K562 (cell line): Measurements from ENCODE around the gene GALNT16. TPM values are rescaled to one million over a fixed set of nuclear protein-coding genes. Genes with fewer than 3 reads are reported as not detected.

Experiments
- BDP1 ChIP-seq: IDR thresholded peaks from 3 replicates; pipeline ENCODE4 v1.6.1; 2011; ENCODE audit not compliant: insufficient read length, insufficient read depth
- DNMT1 ChIP-seq: fragments of 450-650 bp; IDR thresholded peaks from 2 replicates; pipeline ENCODE4 v1.6.1; 2016; ENCODE audit warnings: antibody characterized with exemption, mild to moderate bottlenecking
- ELF4 ChIP-seq: fragments of 450-650 bp; formaldehyde crosslinking; IDR thresholded peaks from 2 replicates; pipeline ENCODE4 v1.4.0; 2022; ENCODE audit warnings: missing genetic modification characterization
- HDAC1 ChIP-seq, 2 experiments: fragments of 450-650 bp; IDR thresholded peaks; 2 replicates each; pipeline ENCODE4 v1.6.1; 2016 to 2017; ENCODE audit warnings: inconsistent platforms in 1 of 2, mild to moderate bottlenecking in 1 of 2, moderate library complexity in 1 of 2
- KDM1A ChIP-seq, 2 experiments: fragments of 450-650 bp; IDR thresholded peaks; 2 replicates each; pipeline ENCODE4 v1.6.1; 2016; ENCODE audit warnings: mild to moderate bottlenecking in 2 of 2
- KLF13 ChIP-seq: fragments of 450-650 bp; IDR thresholded peaks from 2 replicates; pipeline ENCODE4 v1.6.1; 2016; ENCODE audit warnings: missing genetic modification characterization, low read depth, mild to moderate bottlenecking, missing compliant biosample characterization, moderate library complexity, borderline replicate concordance
- NCOA2 ChIP-seq, 2 experiments: fragments of 450-650 bp; IDR thresholded peaks; 2 replicates each; pipeline ENCODE4 v1.6.1; 2018; ENCODE audit warnings: mild to moderate bottlenecking in 2 of 2, moderate library complexity in 1 of 2; ENCODE audit not compliant: partially characterized antibody in 2 of 2
- PHB2 ChIP-seq: fragments of 450-650 bp; IDR thresholded peaks from 2 replicates; pipeline ENCODE4 v1.6.1; 2017; ENCODE audit warnings: low read depth
- PML ChIP-seq: IDR thresholded peaks from 2 replicates; pipeline ENCODE4 v1.6.1; 2012; ENCODE audit warnings: low read length, inconsistent platforms
- RBBP5 ChIP-seq: fragments of 200-600 bp; sonication (generic); IDR thresholded peaks from 2 replicates; pipeline ENCODE4 v1.6.1; 2012; ENCODE audit warnings: borderline replicate concordance, mild to moderate bottlenecking, low read length, control low read depth, inconsistent platforms; ENCODE audit not compliant: insufficient read depth, poor library complexity, severe bottlenecking
- RBM15 ChIP-seq: fragments of 200-400 bp; formaldehyde crosslinking; IDR thresholded peaks from 2 replicates; pipeline ENCODE4 v1.6.1; 2018; ENCODE audit warnings: mild to moderate bottlenecking, low read length, moderate library complexity; ENCODE audit not compliant: insufficient read depth
- RBM34 ChIP-seq: fragments of 200-400 bp; formaldehyde crosslinking; IDR thresholded peaks from 2 replicates; pipeline ENCODE4 v1.6.1; 2018; ENCODE audit warnings: low read length, borderline replicate concordance; ENCODE audit not compliant: insufficient read depth
- RUNX1 ChIP-seq: sonication (generic); IDR thresholded peaks from 2 replicates; pipeline ENCODE4 v1.6.1; 2016; ENCODE audit warnings: antibody characterized with exemption, low read depth
- SAFB ChIP-seq: fragments of 200-400 bp; formaldehyde crosslinking; IDR thresholded peaks from 2 replicates; pipeline ENCODE4 v1.6.1; 2017; ENCODE audit warnings: low read depth, low read length, borderline replicate concordance
- TEAD2 ChIP-seq: fragments of 450-650 bp; IDR thresholded peaks from 2 replicates; pipeline ENCODE4 v1.6.1; 2016; ENCODE audit warnings: missing genetic modification characterization, control low read depth, missing compliant biosample characterization
- ZFPM2 ChIP-seq: fragments of 250-450 bp; sonication (Bioruptor Pico); IDR thresholded peaks from 2 replicates; pipeline ENCODE4 v1.5.1; 2022; ENCODE audit warnings: mild to moderate bottlenecking
- ZNF445 ChIP-seq: fragments of 250-450 bp; sonication (Bioruptor Pico); IDR thresholded peaks from 2 replicates; pipeline ENCODE4 v1.4.0; 2020; ENCODE audit warnings: low read depth, mild to moderate bottlenecking, moderate library complexity
- ZNF699 ChIP-seq: fragments of 250-450 bp; sonication (Bioruptor Pico); IDR thresholded peaks from 2 replicates; pipeline ENCODE4 v1.8.0; 2021; ENCODE audit warnings: mild to moderate bottlenecking, moderate library complexity; ENCODE audit not compliant: insufficient replicate concordance
- ZNF785 ChIP-seq: fragments of 250-450 bp; sonication (Bioruptor Pico); IDR thresholded peaks from 2 replicates; pipeline ENCODE4 v1.4.0; 2020; ENCODE audit warnings: mild to moderate bottlenecking
- polyA plus RNA-seq, 8 experiments: library from polyadenylated mRNA; depleted of rRNA in 4 of 8; stranded (reverse) in 5 of 8; unstranded in 3 of 8; fragments of >200 nt; fragmentation: Nextera tagmentation in 2 of 8; fragmentation: Illumina TruSeq in 1 of 8; extraction: Ambion mirVana in 2 of 8; extraction: Trizol in 1 of 8; gene quantifications; 2 replicates each; pipeline versions ENCODE4 v1.2.1 to v1.2.3, GENCODE V29; 2011 to 2014; ENCODE audit warnings: inconsistent platforms in 1 of 8, missing spikeins in 1 of 8
- total RNA-seq, 7 experiments: library from RNA; depleted of rRNA in 6 of 7; stranded (reverse); fragments of >200 nt in 6 of 7; fragmentation: Illumina TruSeq in 2 of 7; extraction: Trizol in 2 of 7; gene quantifications; 2 replicates each; pipeline versions ENCODE4 v1.2.1 to v1.2.3, GENCODE V29; 2011 to 2021; ENCODE audit warnings: low replicate concordance in 1 of 7
- TF ChIP-seq, protein P1 (sequence below): fragments of 450-650 bp; formaldehyde crosslinking; IDR thresholded peaks from 2 replicates; pipeline ENCODE4 v1.4.0; 2022; ENCODE audit warnings: missing genetic modification characterization
- TF ChIP-seq, protein P2 (sequence below): sonication (generic); formaldehyde crosslinking; IDR thresholded peaks from 2 replicates; pipeline ENCODE4 v1.9.0; 2022; ENCODE audit warnings: mild to moderate bottlenecking, missing genetic modification reagents
- TF ChIP-seq, protein P3 (sequence below): fragments of 450-650 bp; IDR thresholded peaks from 2 replicates; pipeline ENCODE4 v1.6.1; 2016; ENCODE audit warnings: borderline replicate concordance
- TF ChIP-seq, protein P4 (sequence below), 3 experiments: fragments of 200-800 bp in 1 of 3; sonication (Bioruptor generic) in 1 of 3; sonication (generic) in 1 of 3; formaldehyde crosslinking in 1 of 3; IDR thresholded peaks; 2 replicates each; pipeline versions ENCODE4 v1.6.1 to v1.8.0; 2016 to 2022; ENCODE audit warnings: mild to moderate bottlenecking in 2 of 3, missing compliant biosample characterization in 2 of 3, missing genetic modification characterization in 2 of 3, missing genetic modification reagents in 1 of 3

Gene GALNT16
- total and polyA plus RNA-seq, 9 of the 15 experiments (the other 6 are each of a cell fraction or from before 2014, with no cell fraction given) = not detected

DNA sequence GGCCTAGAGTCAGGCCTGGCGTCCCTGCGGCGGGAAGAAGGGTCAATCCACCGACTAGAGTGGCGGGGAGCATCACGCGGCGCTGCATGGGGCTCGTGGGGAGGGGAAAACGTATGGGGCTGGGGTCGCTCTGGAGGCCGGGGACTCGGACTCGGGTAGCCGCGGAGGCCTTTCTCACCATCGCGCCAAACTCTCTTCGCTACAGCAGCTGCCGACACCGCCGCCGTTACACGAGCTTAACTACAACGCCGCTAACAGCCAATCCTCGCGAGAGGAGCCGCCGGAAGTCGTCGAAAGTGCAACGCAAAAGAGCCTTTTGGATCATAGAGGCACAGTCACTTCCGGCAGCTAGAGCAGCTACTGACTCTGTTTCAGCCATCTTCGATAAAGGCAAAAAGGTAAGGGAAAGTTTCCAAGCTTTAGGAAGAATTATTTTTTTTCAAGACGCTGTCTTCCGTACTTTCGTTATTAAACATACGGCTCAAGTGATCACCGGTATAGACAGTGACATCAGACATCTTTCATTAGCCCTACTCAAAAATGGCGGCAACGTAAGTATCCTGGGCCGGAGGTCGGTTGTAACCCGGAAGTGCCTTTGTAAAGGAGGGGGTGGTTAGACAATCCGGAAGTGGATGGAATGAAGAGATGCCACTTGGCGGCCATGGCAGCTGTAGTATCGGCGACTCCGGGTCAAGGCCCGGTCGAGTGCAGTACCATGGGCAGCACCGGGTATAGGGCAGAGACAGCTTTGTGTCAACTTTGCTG is 138.3 kb downstream of the GALNT16 start, which contains the start of the genes ERH and SLC39A9 (continued):
- no peak; the same call in 1 of the 2 replicates for TF ChIP-seq PML
- TF ChIP-seq, protein P1, sequence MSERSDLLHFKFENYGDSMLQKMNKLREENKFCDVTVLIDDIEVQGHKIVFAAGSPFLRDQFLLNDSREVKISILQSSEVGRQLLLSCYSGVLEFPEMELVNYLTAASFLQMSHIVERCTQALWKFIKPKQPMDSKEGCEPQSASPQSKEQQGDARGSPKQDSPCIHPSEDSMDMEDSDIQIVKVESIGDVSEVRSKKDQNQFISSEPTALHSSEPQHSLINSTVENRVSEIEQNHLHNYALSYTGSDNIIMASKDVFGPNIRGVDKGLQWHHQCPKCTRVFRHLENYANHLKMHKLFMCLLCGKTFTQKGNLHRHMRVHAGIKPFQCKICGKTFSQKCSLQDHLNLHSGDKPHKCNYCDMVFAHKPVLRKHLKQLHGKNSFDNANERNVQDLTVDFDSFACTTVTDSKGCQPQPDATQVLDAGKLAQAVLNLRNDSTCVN (CRISPR knock-in tag) = no peak
- no peak for TF ChIP-seq ELF4 (CRISPR knock-in tag)
- no peak for TF ChIP-seq KLF13
- no peak for TF ChIP-seq BDP1
- TF ChIP-seq, protein P2, sequence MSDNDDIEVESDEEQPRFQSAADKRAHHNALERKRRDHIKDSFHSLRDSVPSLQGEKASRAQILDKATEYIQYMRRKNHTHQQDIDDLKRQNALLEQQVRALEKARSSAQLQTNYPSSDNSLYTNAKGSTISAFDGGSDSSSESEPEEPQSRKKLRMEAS = 0 out of 2 replicates have a peak, but pooled peaks have one; percentile 13
- no peak for TF ChIP-seq ZNF785 (CRISPR knock-in tag)
- TF ChIP-seq, protein P3, sequence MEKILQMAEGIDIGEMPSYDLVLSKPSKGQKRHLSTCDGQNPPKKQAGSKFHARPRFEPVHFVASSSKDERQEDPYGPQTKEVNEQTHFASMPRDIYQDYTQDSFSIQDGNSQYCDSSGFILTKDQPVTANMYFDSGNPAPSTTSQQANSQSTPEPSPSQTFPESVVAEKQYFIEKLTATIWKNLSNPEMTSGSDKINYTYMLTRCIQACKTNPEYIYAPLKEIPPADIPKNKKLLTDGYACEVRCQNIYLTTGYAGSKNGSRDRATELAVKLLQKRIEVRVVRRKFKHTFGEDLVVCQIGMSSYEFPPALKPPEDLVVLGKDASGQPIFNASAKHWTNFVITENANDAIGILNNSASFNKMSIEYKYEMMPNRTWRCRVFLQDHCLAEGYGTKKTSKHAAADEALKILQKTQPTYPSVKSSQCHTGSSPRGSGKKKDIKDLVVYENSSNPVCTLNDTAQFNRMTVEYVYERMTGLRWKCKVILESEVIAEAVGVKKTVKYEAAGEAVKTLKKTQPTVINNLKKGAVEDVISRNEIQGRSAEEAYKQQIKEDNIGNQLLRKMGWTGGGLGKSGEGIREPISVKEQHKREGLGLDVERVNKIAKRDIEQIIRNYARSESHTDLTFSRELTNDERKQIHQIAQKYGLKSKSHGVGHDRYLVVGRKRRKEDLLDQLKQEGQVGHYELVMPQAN = peak; percentile 86; the same call in 1 of the 2 replicates
- TF ChIP-seq HDAC1 (IDR thresholded peaks at IDR 0.05) = peak in 1 of 2 experiments; percentile 47; a peak in 2 of 4 replicates
- no peak for TF ChIP-seq ZNF445
- TF ChIP-seq DNMT1 = no peak
- TF ChIP-seq RUNX1 = no peak
- no peak for TF ChIP-seq ZNF699
- no peak for TF ChIP-seq SAFB
- TF ChIP-seq PHB2 = no peak
- no peak for TF ChIP-seq NCOA2 (IDR thresholded peaks at IDR 0.05; ENCODE audit: partially characterized antibody in 2 of 2)
- peak; percentile 54 for TF ChIP-seq RBBP5
- TF ChIP-seq RBM15 = no peak
- no peak for TF ChIP-seq ZFPM2 (CRISPR knock-in tag)
- TF ChIP-seq, protein P4, sequence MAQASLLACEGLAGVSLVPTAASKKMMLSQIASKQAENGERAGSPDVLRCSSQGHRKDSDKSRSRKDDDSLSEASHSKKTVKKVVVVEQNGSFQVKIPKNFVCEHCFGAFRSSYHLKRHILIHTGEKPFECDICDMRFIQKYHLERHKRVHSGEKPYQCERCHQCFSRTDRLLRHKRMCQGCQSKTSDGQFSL (CRISPR knock-in tag; IDR thresholded peaks at IDR 0.05) = no peak
- TF ChIP-seq, protein P4 (tag; IDR thresholded peaks at IDR 0.05) = 0 out of 4 replicates have a peak, but pooled peaks of 1 of the 2 experiments have one; percentile 32
- TF ChIP-seq KDM1A (IDR thresholded peaks at IDR 0.05) = no peak
- TF ChIP-seq TEAD2 (tag) = no peak
- TF ChIP-seq RBM34 = no peak
